ENCODE data around the gene KRTAP9-8.
"Not testable (repeated sequence)": the region's sequence is repeated elsewhere in the genome, so short reads cannot be mapped to it uniquely, and the experiment has no call there.

KRTAP9-8 gene
- 0 to 0.05 (median 0) reads per million in 18 experiments for total RNA-seq

- not testable (repeated sequence) for DNase-seq
Measured at GRCh38 chr17:41237949-41238437, at the start of gene KRTAP9-8. KRTAP9-8 (plus strand) TSS chr17:41237999; CDS start chr17:41238052, 53 bp downstream.

- DNase-seq: not testable (repeated sequence)
Measured at GRCh38 chr17:41189837-41190318, 47.9 kb upstream of the KRTAP9-8 start, which contains the start of gene KRTAP9-1. KRTAP9-1 (plus strand) TSS chr17:41189887; CDS start chr17:41189887, 0 bp downstream.

- DNase-seq: no peak
Measured at GRCh38 chr17:41190328-41190727, 47.5 kb upstream of the KRTAP9-8 start.

- DNase-seq: no peak
Measured at GRCh38 chr17:41196068-41196467, 41.7 kb upstream of the KRTAP9-8 start.

- no peak for DNase-seq
Measured at GRCh38 chr17:41199421-41200078, 38.2 kb upstream of the KRTAP9-8 start.

- no peak for DNase-seq
Measured at GRCh38 chr17:41211845-41212466, 25.8 kb upstream of the KRTAP9-8 start.

- no peak for DNase-seq
Measured at GRCh38 chr17:41212524-41213169, 25.2 kb upstream of the KRTAP9-8 start.

GRCh38 chr17:41215681-41216080, 22.1 kb upstream of the KRTAP9-8 start:
- no peak for DNase-seq

GRCh38 chr17:41223821-41224220, 14.0 kb upstream of the KRTAP9-8 start:
- no peak for DNase-seq

- no peak for DNase-seq
Measured at GRCh38 chr17:41226051-41226450, 11.7 kb upstream of the KRTAP9-8 start.

GRCh38 chr17:41226598-41227095, 11.2 kb upstream of the KRTAP9-8 start, which contains the start of gene KRTAP9-2:
KRTAP9-2 (plus strand) TSS chr17:41226648; CDS start chr17:41226655, 7 bp downstream.
- DNase-seq: not testable (repeated sequence)

- no peak for DNase-seq
Measured at GRCh38 chr17:41230094-41230493, 7.7 kb upstream of the KRTAP9-8 start.

GRCh38 chr17:41231731-41232130, 6.1 kb upstream of the KRTAP9-8 start:
- no peak for DNase-seq

- DNase-seq: not testable (repeated sequence)
Measured at GRCh38 chr17:41232399-41233105, 5.2 kb upstream of the KRTAP9-8 start, which contains the start of gene KRTAP9-3. KRTAP9-3 (plus strand) TSS chr17:41232449; CDS start chr17:41232502, 53 bp downstream.

- not testable (repeated sequence) for DNase-seq
Measured at GRCh38 chr17:41237116-41237515, 683 bp upstream of the KRTAP9-8 start.

GRCh38 chr17:41246995-41247787, 9.4 kb downstream of the KRTAP9-8 start:
- not testable (repeated sequence) for DNase-seq

- not testable (repeated sequence) for DNase-seq
Measured at GRCh38 chr17:41249637-41250240, 11.9 kb downstream of the KRTAP9-8 start, which contains the start of gene KRTAP9-4. KRTAP9-4 (plus strand) TSS chr17:41249687; CDS start chr17:41249721, 34 bp downstream.

GRCh38 chr17:41251261-41251660, 13.5 kb downstream of the KRTAP9-8 start:
- DNase-seq: no peak

- DNase-seq: no peak
Measured at GRCh38 chr17:41254861-41255260, 17.1 kb downstream of the KRTAP9-8 start.

Measured in inflammatory macrophage (primary cell).